ENCODE measurements around the gene MAN1C1. TPM values are rescaled to one million over a fixed set of nuclear protein-coding genes. Genes with fewer than 3 reads are reported as not detected.

Gene MAN1C1
- polyA plus RNA-seq, 1 donor from 2014 or later: 1.3 TPM

DNA sequence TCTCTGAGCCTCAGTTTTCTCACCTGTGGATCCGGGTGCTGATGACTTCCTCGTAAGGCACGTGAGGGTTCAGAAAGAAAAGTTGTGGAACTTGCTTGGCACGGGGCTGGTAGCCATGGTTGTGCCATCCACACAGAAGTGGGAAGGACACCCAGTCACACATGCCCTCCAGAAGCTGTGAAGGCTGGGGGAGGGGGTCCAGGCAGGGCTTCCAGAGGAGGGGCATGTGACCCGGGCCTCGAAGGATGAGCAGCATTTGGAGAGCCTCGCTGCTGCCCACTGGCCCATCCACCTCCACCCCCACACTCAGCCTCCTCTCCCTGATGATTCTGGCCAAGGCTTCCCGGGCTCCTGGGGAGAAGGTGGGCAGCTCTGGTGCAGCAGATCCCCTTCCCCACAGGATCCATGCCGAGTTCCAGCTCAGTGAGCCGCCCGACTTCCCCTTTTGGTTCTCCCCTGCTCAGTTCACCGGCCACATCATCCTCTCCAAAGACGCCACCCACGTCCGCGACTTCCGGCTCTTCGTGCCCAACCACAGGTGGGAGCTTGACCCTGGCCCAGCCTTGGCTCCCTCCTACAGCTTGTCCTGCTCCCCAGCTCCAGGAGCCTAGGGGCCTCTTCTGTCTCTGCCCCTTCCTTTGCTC lies 192.8 kb downstream of the MAN1C1 start:
- no peaks in the 10 kb centered on the region for H3K27me3 ChIP-seq (ENCODE audit: insufficient read depth, low read depth, low read length)
- no peaks in the 10 kb centered on the region for H3K79me2 ChIP-seq (replicated peaks; ENCODE audit: insufficient read depth, low read length)
- TF ChIP-seq SMC3 (conservative IDR thresholded peaks at IDR 0.05; ENCODE audit: poor library complexity) (no peak), TAF1 (IDR thresholded peaks at IDR 0.05; ENCODE audit: low read depth) (no peak), REST (IDR thresholded peaks at IDR 0.05; ENCODE audit: borderline replicate concordance) (no peak), EP300 (conservative IDR thresholded peaks at IDR 0.05; ENCODE audit: poor library complexity, severe bottlenecking) (no peak), RAD21 (conservative IDR thresholded peaks at IDR 0.05) (no peak), MXI1 (conservative IDR thresholded peaks at IDR 0.05; ENCODE audit: poor library complexity, severe bottlenecking) (no peak), POLR2AphosphoS5 (IDR thresholded peaks at IDR 0.05) (no peak), EZH2 (IDR thresholded peaks at IDR 0.05; ENCODE audit: borderline replicate concordance, insufficient read depth, low read length, poor library complexity, severe bottlenecking) (no peak)
- TF ChIP-seq, protein P1, sequence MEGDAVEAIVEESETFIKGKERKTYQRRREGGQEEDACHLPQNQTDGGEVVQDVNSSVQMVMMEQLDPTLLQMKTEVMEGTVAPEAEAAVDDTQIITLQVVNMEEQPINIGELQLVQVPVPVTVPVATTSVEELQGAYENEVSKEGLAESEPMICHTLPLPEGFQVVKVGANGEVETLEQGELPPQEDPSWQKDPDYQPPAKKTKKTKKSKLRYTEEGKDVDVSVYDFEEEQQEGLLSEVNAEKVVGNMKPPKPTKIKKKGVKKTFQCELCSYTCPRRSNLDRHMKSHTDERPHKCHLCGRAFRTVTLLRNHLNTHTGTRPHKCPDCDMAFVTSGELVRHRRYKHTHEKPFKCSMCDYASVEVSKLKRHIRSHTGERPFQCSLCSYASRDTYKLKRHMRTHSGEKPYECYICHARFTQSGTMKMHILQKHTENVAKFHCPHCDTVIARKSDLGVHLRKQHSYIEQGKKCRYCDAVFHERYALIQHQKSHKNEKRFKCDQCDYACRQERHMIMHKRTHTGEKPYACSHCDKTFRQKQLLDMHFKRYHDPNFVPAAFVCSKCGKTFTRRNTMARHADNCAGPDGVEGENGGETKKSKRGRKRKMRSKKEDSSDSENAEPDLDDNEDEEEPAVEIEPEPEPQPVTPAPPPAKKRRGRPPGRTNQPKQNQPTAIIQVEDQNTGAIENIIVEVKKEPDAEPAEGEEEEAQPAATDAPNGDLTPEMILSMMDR (IDR thresholded peaks at IDR 0.05; ENCODE audit: poor library complexity, severe bottlenecking): no peak
- H3K4me3 ChIP-seq (ENCODE audit: low read length): no peak overlapping the region
- H3K9ac ChIP-seq (ENCODE audit: low read length): no peak overlapping the region
- H3K27ac ChIP-seq (ENCODE audit: low read length): no peak overlapping the region
- no peaks in the 10 kb centered on the region for H3K9me2 ChIP-seq (ENCODE audit: insufficient read depth, low read length)
- H3F3A ChIP-seq (ENCODE audit: insufficient read depth, low read length, poor library complexity, severe bottlenecking): no peaks in the 10 kb centered on the region
- H2AFZ ChIP-seq (ENCODE audit: low read depth, low read length): no peak overlapping the region
- no peak overlapping the region for H3K4me2 ChIP-seq (ENCODE audit: low read length)
- H3K9me3 ChIP-seq (ENCODE audit: low read length): no peaks in the 10 kb centered on the region
- no peaks in the 10 kb centered on the region for H4K20me1 ChIP-seq (ENCODE audit: insufficient read depth)
- H3K36me3 ChIP-seq (ENCODE audit: insufficient read depth, low read length): no peaks in the 10 kb centered on the region

- H3F3A ChIP-seq (ENCODE audit: insufficient read depth, low read length, poor library complexity, severe bottlenecking): no peaks in the 10 kb centered on the region
- H3K4me3 ChIP-seq (ENCODE audit: low read length): no peak overlapping the region
- H3K27ac ChIP-seq (ENCODE audit: low read length): no peak overlapping the region
- no peak overlapping the region for H2AFZ ChIP-seq (ENCODE audit: low read depth, low read length)
- no peaks in the 10 kb centered on the region for H3K27me3 ChIP-seq (ENCODE audit: insufficient read depth, low read depth, low read length)
- no peak overlapping the region for H3K4me2 ChIP-seq (ENCODE audit: low read length)
- H3K36me3 ChIP-seq (ENCODE audit: insufficient read depth, low read length): no peaks in the 10 kb centered on the region
- H3K79me2 ChIP-seq (replicated peaks; ENCODE audit: insufficient read depth, low read length): no peaks in the 10 kb centered on the region
- H3K9ac ChIP-seq (ENCODE audit: low read length): no peak overlapping the region
- no peaks in the 10 kb centered on the region for H3K9me2 ChIP-seq (ENCODE audit: insufficient read depth, low read length)
- TF ChIP-seq REST (IDR thresholded peaks at IDR 0.05; ENCODE audit: borderline replicate concordance) (no peak), POLR2AphosphoS5 (IDR thresholded peaks at IDR 0.05) (no peak), EZH2 (IDR thresholded peaks at IDR 0.05; ENCODE audit: borderline replicate concordance, insufficient read depth, low read length, poor library complexity, severe bottlenecking) (no peak), SMC3 (conservative IDR thresholded peaks at IDR 0.05; ENCODE audit: poor library complexity) (no peak), RAD21 (conservative IDR thresholded peaks at IDR 0.05) (no peak), EP300 (conservative IDR thresholded peaks at IDR 0.05; ENCODE audit: poor library complexity, severe bottlenecking) (no peak), MXI1 (conservative IDR thresholded peaks at IDR 0.05; ENCODE audit: poor library complexity, severe bottlenecking) (no peak)
- H3K9me3 ChIP-seq (ENCODE audit: low read length): no peaks in the 10 kb centered on the region
- H4K20me1 ChIP-seq (ENCODE audit: insufficient read depth): no peaks in the 10 kb centered on the region
Observed at GRCh38 chr1:25809929-25810328, 193.3 kb downstream of the MAN1C1 start.
